T-helper 2 cell (primary cell): ENCODE results near the gene IFT122.
"Not testable (repeated sequence)": the region's sequence is repeated elsewhere in the genome, so short reads cannot be mapped to it uniquely, and the experiment has no call there.

Experiments
- DNase-seq, 5 experiments: peaks; one replicate each; pipeline versions ENCODE4 v3.0.0 to v3.0.0-alpha.2; 2012 to 2022

Gene IFT122

GRCh38 chr3:129499604-129500333 lies 59.7 kb downstream of the IFT122 start:
- not testable (repeated sequence) for DNase-seq

GRCh38 chr3:129500334-129500658 lies 60.3 kb downstream of the IFT122 start:
- no peak for DNase-seq

GRCh38 chr3:129501630-129502029 lies 61.6 kb downstream of the IFT122 start:
- no peak for DNase-seq

- no peak for DNase-seq
These were observed 62.8 kb downstream of the IFT122 start for GRCh38 chr3:129502641-129503408.

- no peak for DNase-seq
These were observed 63.7 kb downstream of the IFT122 start for GRCh38 chr3:129503471-129504291.

GRCh38 chr3:129504471-129505100 lies 64.6 kb downstream of the IFT122 start:
- DNase-seq = no peak

- DNase-seq = no peak
These were observed 65.3 kb downstream of the IFT122 start for GRCh38 chr3:129505341-129505740.

- no peak for DNase-seq
These were observed 66.3 kb downstream of the IFT122 start for GRCh38 chr3:129506231-129506742.

- no peak for DNase-seq
These were observed 67.3 kb downstream of the IFT122 start for GRCh38 chr3:129507181-129507831.

GRCh38 chr3:129512595-129512994 lies 72.6 kb downstream of the IFT122 start:
- no peak for DNase-seq

- DNase-seq = no peak
These were observed 73.7 kb downstream of the IFT122 start for GRCh38 chr3:129513705-129514104.

GRCh38 chr3:129514110-129514509 lies 74.1 kb downstream of the IFT122 start:
- DNase-seq = no peak

GRCh38 chr3:129514563-129514962 lies 74.5 kb downstream of the IFT122 start:
- no peak for DNase-seq

- not testable (repeated sequence) for DNase-seq
These were observed 75.2 kb downstream of the IFT122 start for GRCh38 chr3:129515108-129515820.

GRCh38 chr3:129515821-129516432 lies 75.9 kb downstream of the IFT122 start:
- not testable (repeated sequence) for DNase-seq

GRCh38 chr3:129517516-129517915 lies 77.5 kb downstream of the IFT122 start:
- no peak for DNase-seq

- no peak for DNase-seq
These were observed 78.1 kb downstream of the IFT122 start for GRCh38 chr3:129518038-129518561.

GRCh38 chr3:129518581-129518980 lies 78.6 kb downstream of the IFT122 start:
- no peak for DNase-seq

GRCh38 chr3:129519449-129519848 lies 79.4 kb downstream of the IFT122 start:
- no peak for DNase-seq

- no peak for DNase-seq
These were observed 80.1 kb downstream of the IFT122 start for GRCh38 chr3:129519896-129520715.
